WERI-Rb-1 (cell line): ENCODE measurements around the gene LMNB1.
"Not testable (repeated sequence)": the region's sequence is repeated elsewhere in the genome, so short reads cannot be mapped to it uniquely, and the experiment has no call there.

ENCODE experiments used
- DNase-seq: peaks from one replicate; pipeline ENCODE4 v3.0.0-alpha.2; 2020
- H3K27ac ChIP-seq: fragments of 250-450 bp; sonication (Bioruptor Pico); 2 replicates; pipeline ENCODE4 v1.5.1; 2020; ENCODE audit warnings: mild to moderate bottlenecking, moderate library complexity
- H3K27me3 ChIP-seq: fragments of 250-450 bp; sonication (Bioruptor Pico); 2 replicates; pipeline ENCODE4 v1.5.1; 2021; ENCODE audit warnings: mild to moderate bottlenecking, low read depth, moderate library complexity; ENCODE audit not compliant: insufficient read depth, severe bottlenecking
- H3K36me3 ChIP-seq: fragments of 250-450 bp; sonication (Bioruptor Pico); 2 replicates; pipeline ENCODE4 v1.5.1; 2020; ENCODE audit warnings: mild to moderate bottlenecking, moderate library complexity
- H3K4me3 ChIP-seq: 2 replicates; pipeline ENCODE4 v1.5.1; 2011; ENCODE audit warnings: low read depth, mild to moderate bottlenecking, control low read depth, low read length
- H3K9me3 ChIP-seq: fragments of 250-450 bp; sonication (Bioruptor Pico); 2 replicates; pipeline ENCODE4 v1.5.1; 2021; ENCODE audit warnings: mild to moderate bottlenecking, moderate library complexity; ENCODE audit not compliant: severe bottlenecking
- TF ChIP-seq, protein P1 (sequence below): IDR thresholded peaks from 2 replicates; pipeline ENCODE4 v1.5.1; 2011; ENCODE audit warnings: low read depth, mild to moderate bottlenecking, control low read depth, inconsistent platforms, low read length

LMNB1 gene

DNA sequence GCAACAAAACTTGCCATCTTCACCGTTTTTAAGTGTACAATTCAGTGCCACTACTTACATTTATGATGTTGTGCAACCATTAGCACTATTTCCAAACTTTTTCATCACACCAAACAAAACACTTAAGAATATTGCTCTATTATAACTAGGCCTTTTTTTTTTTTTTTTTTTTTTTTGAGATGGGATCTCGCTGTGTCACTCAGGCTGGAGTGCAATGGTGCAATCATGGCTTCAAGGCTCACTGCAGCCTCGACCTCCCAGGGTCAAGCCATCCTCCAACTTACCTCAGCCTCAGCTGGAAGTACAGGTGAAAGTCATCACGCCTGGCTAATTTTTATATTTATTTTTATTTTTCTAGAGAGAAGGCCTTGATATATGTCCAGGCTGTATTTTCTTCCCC is 22.3 kb upstream of the LMNB1 start:
- H3K27me3 ChIP-seq, result no peaks in the 10 kb centered on the region
- TF ChIP-seq, protein P1, sequence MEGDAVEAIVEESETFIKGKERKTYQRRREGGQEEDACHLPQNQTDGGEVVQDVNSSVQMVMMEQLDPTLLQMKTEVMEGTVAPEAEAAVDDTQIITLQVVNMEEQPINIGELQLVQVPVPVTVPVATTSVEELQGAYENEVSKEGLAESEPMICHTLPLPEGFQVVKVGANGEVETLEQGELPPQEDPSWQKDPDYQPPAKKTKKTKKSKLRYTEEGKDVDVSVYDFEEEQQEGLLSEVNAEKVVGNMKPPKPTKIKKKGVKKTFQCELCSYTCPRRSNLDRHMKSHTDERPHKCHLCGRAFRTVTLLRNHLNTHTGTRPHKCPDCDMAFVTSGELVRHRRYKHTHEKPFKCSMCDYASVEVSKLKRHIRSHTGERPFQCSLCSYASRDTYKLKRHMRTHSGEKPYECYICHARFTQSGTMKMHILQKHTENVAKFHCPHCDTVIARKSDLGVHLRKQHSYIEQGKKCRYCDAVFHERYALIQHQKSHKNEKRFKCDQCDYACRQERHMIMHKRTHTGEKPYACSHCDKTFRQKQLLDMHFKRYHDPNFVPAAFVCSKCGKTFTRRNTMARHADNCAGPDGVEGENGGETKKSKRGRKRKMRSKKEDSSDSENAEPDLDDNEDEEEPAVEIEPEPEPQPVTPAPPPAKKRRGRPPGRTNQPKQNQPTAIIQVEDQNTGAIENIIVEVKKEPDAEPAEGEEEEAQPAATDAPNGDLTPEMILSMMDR, result no peak
- DNase-seq, result no peak
- no peak overlapping the region for H3K27ac ChIP-seq
- H3K4me3 ChIP-seq, result no peak overlapping the region
- no peaks in the 10 kb centered on the region for H3K36me3 ChIP-seq
- H3K9me3 ChIP-seq, result no peaks in the 10 kb centered on the region

DNA sequence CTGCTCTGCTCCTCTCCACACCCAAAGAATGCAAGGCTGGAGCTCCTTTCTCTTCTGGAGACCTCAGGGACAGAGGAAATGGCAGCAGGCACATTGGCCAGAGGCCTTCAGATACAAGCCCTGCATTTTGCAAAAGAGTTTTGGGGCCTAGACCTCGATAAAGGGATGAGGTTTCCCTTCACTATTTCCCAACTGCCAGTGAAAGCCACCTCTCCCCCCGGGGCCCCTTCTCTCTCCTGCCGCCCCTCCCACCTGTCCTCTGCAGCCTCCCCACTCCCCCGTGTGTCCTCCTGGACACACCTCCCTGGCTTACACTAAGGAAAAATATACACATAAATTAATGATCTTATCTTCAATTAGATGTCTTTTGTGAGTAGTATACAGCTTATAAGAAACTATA is 21.3 kb upstream of the LMNB1 start:
- H3K27me3 ChIP-seq, result no peaks in the 10 kb centered on the region
- TF ChIP-seq, protein P1, result no peak
- H3K36me3 ChIP-seq, result no peaks in the 10 kb centered on the region
- H3K4me3 ChIP-seq, result no peak overlapping the region
- H3K27ac ChIP-seq, result no peak overlapping the region
- no peak for DNase-seq
- H3K9me3 ChIP-seq, result no peaks in the 10 kb centered on the region

DNA sequence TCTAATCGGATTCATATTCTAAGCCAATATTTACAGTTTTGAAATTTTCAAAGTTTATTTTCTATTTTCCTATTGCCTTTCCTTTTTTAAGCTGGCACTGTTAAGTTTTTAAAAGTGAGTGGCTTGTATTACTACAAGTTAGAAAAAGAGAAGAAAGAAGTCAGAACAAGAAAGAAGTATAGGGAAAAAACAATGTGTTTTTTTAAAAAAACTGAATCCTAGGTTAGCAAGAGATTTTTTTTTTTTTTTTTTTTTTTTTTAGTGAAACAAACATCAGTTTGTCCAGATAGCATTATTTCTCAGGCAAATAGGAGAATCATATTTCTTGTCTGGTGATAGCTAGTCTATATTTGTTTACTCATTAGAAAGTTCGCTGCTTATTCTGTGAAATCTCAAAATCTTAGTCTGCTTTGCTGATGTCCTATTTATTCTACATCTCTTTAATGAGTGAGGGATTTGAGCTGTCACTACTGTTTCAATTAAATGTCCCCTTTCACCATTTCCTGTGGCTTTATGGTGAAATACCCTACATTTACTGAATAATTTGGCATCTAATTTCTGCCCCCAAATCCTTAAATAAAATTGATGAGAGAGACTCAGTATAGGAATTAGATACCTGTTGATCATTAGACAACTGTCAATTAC is 19.1 kb upstream of the LMNB1 start:
- H3K4me3 ChIP-seq, result peak overlapping the region; percentile 12
- no peaks in the 10 kb centered on the region for H3K36me3 ChIP-seq
- peak overlapping the region; percentile 47 for H3K27ac ChIP-seq
- no peaks in the 10 kb centered on the region for H3K27me3 ChIP-seq
- DNase-seq, result no peak
- no peaks in the 10 kb centered on the region for H3K9me3 ChIP-seq
- TF ChIP-seq, protein P1, result no peak

DNA sequence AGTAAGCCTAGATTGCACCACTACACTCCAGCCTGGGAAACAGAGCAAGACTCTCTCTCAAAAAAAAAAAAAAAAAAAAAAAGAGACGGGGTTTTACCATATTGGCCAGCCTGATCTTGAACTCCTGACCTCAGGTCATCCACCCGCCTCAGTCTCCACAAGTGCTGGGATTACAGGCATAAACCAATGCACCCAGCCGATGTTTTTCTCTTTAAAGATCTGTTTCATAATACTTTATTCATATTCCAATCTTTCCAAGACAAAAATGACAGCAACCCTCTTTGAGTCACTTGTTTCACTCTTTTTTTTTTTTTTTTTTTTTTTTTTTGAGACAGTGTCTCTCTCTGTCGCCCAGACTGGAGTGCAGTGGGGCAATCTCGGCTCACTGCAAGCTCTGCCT is 13.6 kb upstream of the LMNB1 start:
- Histone ChIP-seq H3K9me3 (no peaks in the 10 kb centered on the region), H3K27ac (no peak overlapping the region), H3K36me3 (no peaks in the 10 kb centered on the region), H3K4me3 (no peak overlapping the region), H3K27me3 (no peaks in the 10 kb centered on the region)
- TF ChIP-seq, protein P1, result no peak
- no peak for DNase-seq

DNA sequence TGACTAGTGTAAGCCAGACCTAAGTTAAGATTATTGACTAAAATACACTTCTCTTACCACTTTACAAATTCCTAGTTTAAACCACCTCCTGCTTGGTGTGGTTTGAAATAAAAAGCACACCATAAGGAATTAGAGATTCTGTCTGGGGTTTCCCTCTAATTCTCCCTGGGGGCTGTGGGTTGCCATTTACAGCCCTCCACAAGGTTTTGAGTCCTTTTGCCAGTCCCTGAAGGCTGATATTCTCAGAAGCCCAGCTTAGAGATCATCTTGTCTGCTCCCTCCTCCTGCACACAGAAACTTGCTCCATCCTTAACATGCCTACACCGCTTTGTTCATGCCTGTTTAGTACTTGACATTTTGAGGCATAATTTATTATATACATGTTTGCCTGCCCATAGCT is 7.2 kb upstream of the LMNB1 start:
- Histone ChIP-seq H3K9me3 (no peaks in the 10 kb centered on the region), H3K36me3 (no peaks in the 10 kb centered on the region), H3K27ac (no peak overlapping the region), H3K4me3 (no peak overlapping the region), H3K27me3 (no peaks in the 10 kb centered on the region)
- no peak for DNase-seq
- TF ChIP-seq, protein P1, result no peak

DNA sequence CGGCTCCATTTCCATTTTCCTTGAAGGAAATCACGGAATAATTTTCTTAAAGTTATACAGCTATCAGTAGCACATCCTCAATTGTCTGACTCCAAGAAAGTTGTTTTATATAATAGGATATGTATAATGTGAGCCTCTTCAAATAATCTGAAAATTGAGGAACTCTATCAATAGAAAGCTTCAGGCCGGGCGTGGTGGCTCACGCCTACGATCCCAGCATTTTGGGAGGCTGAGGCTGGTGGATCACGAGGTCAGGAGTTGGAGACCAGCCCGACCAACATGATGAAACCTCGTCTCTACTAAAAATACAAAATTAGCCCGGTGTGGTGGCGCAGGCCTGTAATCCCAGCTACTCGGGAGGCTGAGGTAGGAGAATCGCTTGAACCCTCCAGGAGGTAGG is 3.4 kb upstream of the LMNB1 start:
- H3K4me3 ChIP-seq, H3K27ac ChIP-seq, DNase-seq, H3K9me3 ChIP-seq, H3K27me3 ChIP-seq: not testable (repeated sequence)
- peaks cover 14% of the 10 kb centered on the region for H3K36me3 ChIP-seq

DNA sequence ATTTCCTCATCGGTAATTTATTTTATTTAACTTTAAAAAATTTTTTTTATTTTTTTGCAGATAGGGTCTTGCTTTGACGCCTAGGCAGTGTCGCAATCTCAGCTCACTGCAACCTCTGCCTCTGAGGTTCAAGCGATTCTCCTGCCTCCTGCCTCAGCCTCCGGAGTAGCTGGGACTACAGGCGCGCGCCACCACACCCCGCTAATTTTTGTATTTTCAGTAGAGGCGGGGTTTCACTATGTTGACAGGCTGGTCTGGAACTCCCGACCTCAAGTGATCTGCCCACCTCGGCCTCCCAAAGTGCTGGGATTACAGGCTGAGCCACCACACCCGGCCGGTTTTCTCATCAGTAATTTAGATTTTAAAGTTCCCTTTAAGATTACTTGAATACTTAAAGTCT is 2.3 kb upstream of the LMNB1 start:
- not testable (repeated sequence) for DNase-seq, H3K27ac ChIP-seq, H3K4me3 ChIP-seq, H3K27me3 ChIP-seq, H3K9me3 ChIP-seq
- peaks cover 24% of the 10 kb centered on the region for H3K36me3 ChIP-seq
